C4-2B (cell line): Measurements from ENCODE around the gene TMEM229A.

Experiments used
- H3K27ac ChIP-seq: fragments of 450-650 bp; 2 replicates; pipeline ENCODE4 v1.5.1; 2017
- CTCF ChIP-seq: fragments of 450-650 bp; conservative IDR thresholded peaks from 2 replicates; pipeline ENCODE4 v1.5.1; 2017; ENCODE audit warnings: mild to moderate bottlenecking
- ZFX ChIP-seq: fragments of 450-650 bp; IDR thresholded peaks from 2 replicates; pipeline ENCODE4 v1.6.1; 2017

The TMEM229A gene

GRCh38 chr7:124062171-124062570 lies 29.3 kb upstream of the TMEM229A start:
- H3K27ac ChIP-seq, result no peak overlapping the region

GRCh38 chr7:124060528-124060927 lies 27.7 kb upstream of the TMEM229A start:
- TF ChIP-seq ZFX (no peak), CTCF (no peak)
- no peak overlapping the region for H3K27ac ChIP-seq

More at GRCh38 chr7:124062171-124062570, 29.3 kb upstream of the TMEM229A start:
- TF ChIP-seq CTCF (no peak), ZFX (no peak)

- H3K27ac ChIP-seq, result no peak overlapping the region
- TF ChIP-seq ZFX, result no peak
- TF ChIP-seq CTCF, result no peak
Measured at GRCh38 chr7:124059375-124059774, 26.5 kb upstream of the TMEM229A start.

- no peak overlapping the region for H3K27ac ChIP-seq
- TF ChIP-seq ZFX (no peak), CTCF (no peak)
Measured at GRCh38 chr7:124058515-124058914, 25.6 kb upstream of the TMEM229A start.

GRCh38 chr7:124057872-124058271 lies 25.0 kb upstream of the TMEM229A start:
- no peak overlapping the region for H3K27ac ChIP-seq
- TF ChIP-seq ZFX (no peak), CTCF (no peak)

- H3K27ac ChIP-seq, result no peak overlapping the region
- TF ChIP-seq ZFX (no peak), CTCF (no peak)
Measured at GRCh38 chr7:124056234-124056633, 23.4 kb upstream of the TMEM229A start.

GRCh38 chr7:124051681-124052377 lies 19.0 kb upstream of the TMEM229A start:
- H3K27ac ChIP-seq, result no peak overlapping the region
- TF ChIP-seq ZFX (no peak), CTCF (no peak)
